Mucosa of descending colon (tissue), 3 donors: ENCODE measurements around the gene SLC4A1. TPM values are rescaled to one million over a fixed set of nuclear protein-coding genes. Genes with fewer than 3 reads are reported as not detected.

Experiments
- ATAC-seq: fragments of 200-7000 bp; cut with Tn5 transposase; one replicate; pipeline ENCODE4 v1.9.1; 2020; ENCODE audit warnings: mild to moderate bottlenecking, moderate library complexity
- DNase-seq, 3 donors: peaks; one replicate each; pipeline ENCODE4 v3.0.0-alpha.2; 2020
- H3K36me3 ChIP-seq: fragments of 200-600 bp; one replicate; pipeline ENCODE4 v1.8.0; 2021; ENCODE audit warnings: low read depth, mild to moderate bottlenecking
- H3K4me1 ChIP-seq: fragments of 200-600 bp; one replicate; pipeline ENCODE4 v1.8.0; 2021; ENCODE audit warnings: low read depth, mild to moderate bottlenecking
- H3K4me3 ChIP-seq: fragments of 200-600 bp; one replicate; pipeline ENCODE4 v1.8.0; 2021; ENCODE audit warnings: mild to moderate bottlenecking
- H3K9me3 ChIP-seq: fragments of 200-600 bp; one replicate; pipeline ENCODE4 v1.8.0; 2021; ENCODE audit warnings: mild to moderate bottlenecking
- intact Hi-C, 2 donors: fragments of 100-400 bp; cut with DNase I in 1 of 2; cut with micrococcal nuclease in 1 of 2; formaldehyde crosslinking; loops; one replicate each; pipeline versions ENCODE4 v1.11.0 to v1.11.1; 2022; cut with DNase I, micrococcal nuclease
- total RNA-seq, 3 donors: library from RNA; stranded (reverse); fragmentation: NEBNext Ultra II Directional in 2 of 3; extraction: Animal tissue kit (Norgen Biotek cat#: 25700) in 2 of 3; gene quantifications; one replicate each; pipeline versions ENCODE4 v1.2.1 to v1.2.4, GENCODE V29; 2021 to 2023
- TF ChIP-seq, protein P1 (sequence below): fragments of 200-600 bp; IDR thresholded peaks from one replicate; pipeline ENCODE4 v1.8.0; 2022; ENCODE audit warnings: antibody characterized with exemption, mild to moderate bottlenecking
- donor health status: DM: no; HTN: no; CAD: no; lungs with moderate emphysema.
- donor health status: DM: no; HTN: no; CAD: no.
- donor health status: DM: no; HTN: yes; CAD: no.

Gene SLC4A1
- total RNA-seq, 3 donors from 2014 or later, result not detected

DNA sequence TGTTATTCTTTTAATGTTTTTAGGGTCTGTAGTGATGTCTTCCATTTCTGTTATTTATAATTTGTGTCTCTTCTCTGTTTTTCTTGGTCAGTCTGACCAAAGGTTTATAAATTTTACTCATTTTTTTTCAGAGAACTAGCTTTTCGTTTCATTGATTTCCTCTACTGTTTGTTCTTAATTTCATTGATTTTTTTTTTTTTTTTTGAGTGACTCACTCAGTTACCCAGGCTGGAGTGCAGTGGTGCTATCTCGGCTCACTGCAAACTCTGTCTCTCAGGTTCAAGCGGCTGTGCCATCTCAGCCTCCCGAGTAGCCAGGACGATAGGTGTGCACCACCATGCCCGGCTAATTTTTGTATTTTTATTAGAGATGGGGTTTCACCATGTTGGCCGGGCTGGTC lies 35.9 kb downstream of the SLC4A1 start:
- intact Hi-C loops, result no loop called here

DNA sequence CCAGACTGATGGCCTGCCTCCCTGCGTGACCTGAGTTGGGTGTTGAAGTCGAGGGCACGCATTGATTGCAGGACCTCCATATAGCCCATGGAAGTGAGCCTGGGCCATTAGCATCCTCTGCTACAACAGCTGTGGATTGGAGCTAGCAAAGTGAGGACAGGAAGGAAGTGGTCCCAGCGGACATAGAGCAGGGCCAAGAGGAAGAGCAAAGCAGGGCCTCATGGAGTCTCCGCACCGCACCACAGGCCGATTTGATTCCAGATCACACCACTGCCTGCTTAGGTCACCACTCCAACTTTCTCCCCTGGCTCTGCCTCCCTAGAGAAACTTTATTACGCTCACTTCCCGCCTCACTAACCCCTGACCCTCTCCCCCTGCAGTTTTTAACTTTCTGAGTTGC lies 37.8 kb downstream of the SLC4A1 start:
- no peaks in the 10 kb centered on the region for H3K36me3 ChIP-seq
- DNase-seq (no peak), ATAC-seq (no peak)
- TF ChIP-seq, protein P1, sequence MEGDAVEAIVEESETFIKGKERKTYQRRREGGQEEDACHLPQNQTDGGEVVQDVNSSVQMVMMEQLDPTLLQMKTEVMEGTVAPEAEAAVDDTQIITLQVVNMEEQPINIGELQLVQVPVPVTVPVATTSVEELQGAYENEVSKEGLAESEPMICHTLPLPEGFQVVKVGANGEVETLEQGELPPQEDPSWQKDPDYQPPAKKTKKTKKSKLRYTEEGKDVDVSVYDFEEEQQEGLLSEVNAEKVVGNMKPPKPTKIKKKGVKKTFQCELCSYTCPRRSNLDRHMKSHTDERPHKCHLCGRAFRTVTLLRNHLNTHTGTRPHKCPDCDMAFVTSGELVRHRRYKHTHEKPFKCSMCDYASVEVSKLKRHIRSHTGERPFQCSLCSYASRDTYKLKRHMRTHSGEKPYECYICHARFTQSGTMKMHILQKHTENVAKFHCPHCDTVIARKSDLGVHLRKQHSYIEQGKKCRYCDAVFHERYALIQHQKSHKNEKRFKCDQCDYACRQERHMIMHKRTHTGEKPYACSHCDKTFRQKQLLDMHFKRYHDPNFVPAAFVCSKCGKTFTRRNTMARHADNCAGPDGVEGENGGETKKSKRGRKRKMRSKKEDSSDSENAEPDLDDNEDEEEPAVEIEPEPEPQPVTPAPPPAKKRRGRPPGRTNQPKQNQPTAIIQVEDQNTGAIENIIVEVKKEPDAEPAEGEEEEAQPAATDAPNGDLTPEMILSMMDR, result no peak
- intact Hi-C loops, result no loop called here
- no peak overlapping the region for H3K4me3 ChIP-seq
- no peaks in the 10 kb centered on the region for H3K4me1 ChIP-seq
- H3K9me3 ChIP-seq, result no peaks in the 10 kb centered on the region

More for the DNA sequence above, 35.9 kb downstream of the SLC4A1 start:
- H3K4me1 ChIP-seq, result no peaks in the 10 kb centered on the region
- TF ChIP-seq, protein P1, result no peak
- no peaks in the 10 kb centered on the region for H3K9me3 ChIP-seq
- DNase-seq (no peak), ATAC-seq (no peak)
- no peaks in the 10 kb centered on the region for H3K36me3 ChIP-seq
- H3K4me3 ChIP-seq, result no peak overlapping the region

DNA sequence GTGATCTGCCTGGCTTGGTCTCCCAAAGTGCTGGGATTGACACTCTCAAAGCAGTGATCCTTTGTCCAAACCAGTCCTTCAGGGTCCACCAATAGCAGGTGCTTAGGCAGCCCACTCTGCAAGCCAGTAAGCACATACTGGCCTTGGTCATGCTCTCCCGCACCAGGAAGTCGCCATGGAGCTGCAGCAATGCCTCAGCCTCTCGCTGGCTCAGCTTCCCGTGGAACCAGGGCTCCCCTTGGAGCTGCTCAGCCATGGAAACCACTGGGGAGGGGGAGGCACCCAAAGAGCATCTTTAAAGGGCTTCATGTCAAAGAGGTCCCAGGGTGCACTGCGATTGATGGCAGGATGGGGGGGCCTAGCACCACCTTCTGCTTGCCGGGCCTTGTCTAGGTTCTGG lies 38.8 kb downstream of the SLC4A1 start:
- no peaks in the 10 kb centered on the region for H3K9me3 ChIP-seq
- H3K4me1 ChIP-seq, result no peaks in the 10 kb centered on the region
- ATAC-seq (no peak), DNase-seq (no peak)
- H3K36me3 ChIP-seq, result no peaks in the 10 kb centered on the region
- TF ChIP-seq, protein P1, result no peak
- intact Hi-C loops, result no loop called here
- H3K4me3 ChIP-seq, result no peak overlapping the region

DNA sequence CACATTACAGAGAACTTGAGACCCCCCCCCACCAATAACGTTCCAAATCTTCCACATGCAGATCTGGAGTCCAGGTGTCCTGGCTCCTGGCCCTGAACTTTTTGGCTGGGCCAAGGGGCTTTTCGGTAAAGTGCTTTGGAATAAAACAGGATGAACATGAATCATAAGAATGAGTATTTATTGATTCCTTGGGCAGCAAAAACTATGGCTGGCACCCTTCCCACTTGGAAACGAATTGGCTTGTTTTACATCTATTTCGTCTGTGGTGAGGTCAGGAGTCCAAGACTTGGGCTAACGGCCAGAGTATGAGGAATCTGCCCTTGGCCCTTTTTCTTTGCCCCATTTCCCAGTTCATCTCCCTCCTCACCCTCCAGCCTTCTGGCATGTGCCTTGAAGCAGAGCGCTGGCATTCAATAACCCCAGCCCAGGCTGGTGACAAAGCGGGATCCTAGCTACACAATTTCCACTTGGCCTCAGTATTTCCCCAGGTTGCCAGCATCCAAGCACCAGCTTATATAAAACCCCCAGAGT lies 44.3 kb downstream of the SLC4A1 start:
- Histone ChIP-seq H3K4me1 (peaks cover 17% of the 10 kb centered on the region), H3K9me3 (no peaks in the 10 kb centered on the region), H3K4me3 (no peak overlapping the region), H3K36me3 (no peaks in the 10 kb centered on the region)
- DNase-seq (peak in 1 of 3 donors; percentile 57), ATAC-seq (no peak)
- TF ChIP-seq, protein P1, result no peak
- intact Hi-C loops, result no loop called here

DNA sequence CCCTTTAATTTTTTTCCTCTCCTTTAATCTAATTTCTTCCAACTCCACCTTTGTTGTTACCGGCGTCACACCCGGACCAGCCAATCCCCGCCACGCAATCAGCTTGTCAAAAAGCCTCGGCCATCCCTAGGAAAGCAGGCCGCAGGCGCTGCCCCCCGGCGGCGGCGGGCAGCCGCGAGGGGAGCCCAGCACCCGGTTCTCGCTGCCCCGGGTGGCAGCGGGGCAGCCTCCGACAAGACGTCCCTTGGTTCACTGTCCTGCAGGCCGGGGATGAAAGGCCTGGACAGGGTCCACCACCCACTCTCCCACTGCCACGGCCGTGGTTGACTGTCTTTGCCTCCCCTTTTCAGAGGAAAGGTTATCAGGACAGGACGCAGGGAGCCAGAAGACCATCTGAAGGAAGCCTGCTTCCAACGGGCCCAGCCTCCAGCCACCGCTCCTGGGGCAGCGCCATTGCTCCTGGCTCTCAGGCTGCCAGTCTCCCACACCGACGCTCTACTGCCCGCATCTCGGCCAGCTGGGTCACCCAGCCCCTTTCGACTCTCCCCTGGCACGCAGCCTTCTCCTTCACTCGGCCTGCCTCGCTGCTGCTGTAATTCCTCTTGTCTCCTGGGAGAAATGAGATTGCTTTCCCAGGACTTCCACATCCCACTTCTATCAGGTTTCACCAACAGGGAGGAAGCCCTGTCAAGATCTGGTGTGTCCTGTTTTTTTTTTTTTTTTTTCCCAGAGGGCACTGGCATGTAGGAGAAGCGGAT lies 45.6 kb downstream of the SLC4A1 start:
- ATAC-seq, result peak; percentile 12

More for the DNA sequence above, 45.6 kb downstream of the SLC4A1 start:
- no peaks in the 10 kb centered on the region for H3K36me3 ChIP-seq
- intact Hi-C loops, result no loop called here
- TF ChIP-seq, protein P1, result no peak
- peak overlapping the region; percentile 95 for H3K4me3 ChIP-seq
- H3K9me3 ChIP-seq, result no peaks in the 10 kb centered on the region
- DNase-seq, result peak; percentile 84 to 88 (median 88)
- H3K4me1 ChIP-seq, result peaks cover 28% of the 10 kb centered on the region
